Right lung (tissue), 10 donors: ENCODE measurements around the gene LYPD6. TPM values are rescaled to one million over a fixed set of nuclear protein-coding genes. Genes with fewer than 3 reads are reported as not detected.
"Not testable (repeated sequence)": the region's sequence is repeated elsewhere in the genome, so short reads cannot be mapped to it uniquely, and the experiment has no call there.

Experiments
- DNase-seq, 2 donors: peaks; one replicate each; pipeline ENCODE4 v3.0.0-alpha.2; 2013
- long read RNA-seq, 8 donors: transcript quantifications; one replicate each; lab custom pipeline, GENCODE V29; 2026
- polyA plus RNA-seq, 5 donors: library from polyadenylated mRNA; unstranded; fragments of 120-200 nt; gene quantifications; one replicate each; pipeline versions ENCODE4 v1.2.1 to v1.2.3, GENCODE V29; 2013; ENCODE audit warnings: inconsistent platforms in 1 of 5, low replicate concordance in 1 of 5; ENCODE audit not compliant: insufficient read length in 5 of 5, insufficient read depth in 1 of 5

LYPD6 gene, protein sequence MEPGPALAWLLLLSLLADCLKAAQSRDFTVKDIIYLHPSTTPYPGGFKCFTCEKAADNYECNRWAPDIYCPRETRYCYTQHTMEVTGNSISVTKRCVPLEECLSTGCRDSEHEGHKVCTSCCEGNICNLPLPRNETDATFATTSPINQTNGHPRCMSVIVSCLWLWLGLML
- polyA plus RNA-seq, result 10 to 100 TPM; 11.9 to 20.5 (median 16.9) TPM
- long read RNA-seq, donor 1, full-length matches to known transcripts, result 7 of 12 reads
- long read RNA-seq, donor 1, partial matches to known transcripts, result 5 of 12 reads
- long read RNA-seq, donor 1, other reads (novel, unspliced or antisense), result 0 of 12 reads
- long read RNA-seq, donor 2, full-length matches to known transcripts, result 5 of 10 reads
- long read RNA-seq, donor 2, partial matches to known transcripts, result 5 of 10 reads
- long read RNA-seq, donor 2, other reads (novel, unspliced or antisense), result 0 of 10 reads
- long read RNA-seq, donor 3, full-length matches to known transcripts, result 2 of 2 reads
- long read RNA-seq, donor 3, partial matches to known transcripts, result 0 of 2 reads
- long read RNA-seq, donor 3, other reads (novel, unspliced or antisense), result 0 of 2 reads
- long read RNA-seq, donor 4, full-length matches to known transcripts, result 4 of 4 reads
- long read RNA-seq, donor 4, partial matches to known transcripts, result 0 of 4 reads
- long read RNA-seq, donor 4, other reads (novel, unspliced or antisense), result 0 of 4 reads
- long read RNA-seq, donor 5, full-length matches to known transcripts, result 4 of 4 reads
- long read RNA-seq, donor 5, partial matches to known transcripts, result 0 of 4 reads
- long read RNA-seq, donor 5, other reads (novel, unspliced or antisense), result 0 of 4 reads
- long read RNA-seq, donor 6, full-length matches to known transcripts, result 4 of 4 reads
- long read RNA-seq, donor 6, partial matches to known transcripts, result 0 of 4 reads
- long read RNA-seq, donor 6, other reads (novel, unspliced or antisense), result 0 of 4 reads
- long read RNA-seq, donor 7, full-length matches to known transcripts, result 5 of 14 reads
- long read RNA-seq, donor 7, partial matches to known transcripts, result 9 of 14 reads
- long read RNA-seq, donor 7, other reads (novel, unspliced or antisense), result 0 of 14 reads
- long read RNA-seq, donor 8, full-length matches to known transcripts, result 2 of 2 reads
- long read RNA-seq, donor 8, partial matches to known transcripts, result 0 of 2 reads
- long read RNA-seq, donor 8, other reads (novel, unspliced or antisense), result 0 of 2 reads

GRCh38 chr2:149330127-149331022 lies at the start of gene LYPD6:
Gene LYPD6 (plus strand): TSS chr2:149330587. CDS start chr2:149437709, 107,122 bp downstream.
- peak; percentile 82 to 85 for DNase-seq

GRCh38 chr2:149281441-149281840 lies 48.9 kb upstream of the LYPD6 start:
- DNase-seq, result no peak

- no peak for DNase-seq
These were observed 39.7 kb upstream of the LYPD6 start for GRCh38 chr2:149290662-149291061.

DNA sequence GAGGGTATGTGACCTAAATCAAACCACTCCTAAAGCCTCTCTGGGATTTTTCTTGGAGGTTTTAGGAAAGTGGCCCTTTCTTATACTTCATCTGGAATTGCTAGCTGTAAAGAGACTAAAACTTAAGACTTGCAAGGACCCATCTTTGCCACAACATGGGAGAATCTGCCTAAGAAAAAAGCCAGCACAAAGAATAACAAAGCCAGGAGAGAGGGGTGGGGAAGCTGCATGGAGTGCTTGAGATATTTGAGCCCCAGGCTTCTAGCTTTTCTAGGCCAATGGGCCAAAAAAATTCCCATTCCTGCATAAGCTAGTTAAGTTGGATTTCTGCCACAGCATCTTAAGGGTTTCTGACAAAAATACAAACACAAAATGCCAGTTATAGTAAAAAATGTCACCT lies 38.5 kb upstream of the LYPD6 start:
- DNase-seq, result no peak

DNA sequence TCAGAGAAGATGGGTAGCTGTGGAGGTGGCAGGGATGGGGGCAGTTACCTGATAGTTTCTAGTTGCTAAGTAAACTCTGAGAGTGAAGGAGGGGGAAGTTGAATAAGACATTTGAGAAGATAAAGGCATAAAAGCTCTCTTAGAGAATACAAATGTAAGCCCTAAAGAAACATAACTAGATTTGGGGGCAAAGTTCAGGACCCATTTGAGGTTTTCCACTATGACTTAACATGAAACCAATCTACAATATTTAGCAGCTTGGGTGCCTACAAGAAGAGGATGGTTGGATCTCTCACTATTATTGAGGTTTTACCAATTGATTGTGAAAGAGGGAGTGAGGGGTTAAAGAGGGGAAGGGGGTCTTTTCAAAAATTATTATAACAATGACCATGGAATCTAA lies 34.4 kb upstream of the LYPD6 start:
- no peak for DNase-seq

GRCh38 chr2:149307014-149307413 lies 23.4 kb upstream of the LYPD6 start:
- DNase-seq, result no peak

DNA sequence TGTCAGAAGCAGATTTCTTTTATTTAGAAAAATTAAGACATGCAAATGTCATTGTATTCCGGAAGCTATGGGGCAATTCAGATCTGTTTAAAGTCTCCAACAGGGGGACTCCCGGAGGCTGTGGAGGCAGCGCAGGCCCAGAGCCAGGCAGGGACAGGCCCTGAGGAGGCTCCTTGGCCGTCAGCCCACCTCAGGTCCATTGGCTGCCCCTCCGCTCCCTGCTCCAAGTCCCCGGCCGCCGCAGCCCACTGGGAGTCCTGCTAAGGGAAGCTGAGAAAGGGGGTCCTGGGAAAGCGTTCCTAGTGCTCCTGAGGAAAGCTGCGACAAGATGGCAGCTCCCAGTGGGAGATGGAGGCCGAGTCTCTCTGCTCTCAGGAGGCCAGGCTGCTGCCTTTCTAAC lies 20.0 kb upstream of the LYPD6 start:
- DNase-seq, result no peak

DNA sequence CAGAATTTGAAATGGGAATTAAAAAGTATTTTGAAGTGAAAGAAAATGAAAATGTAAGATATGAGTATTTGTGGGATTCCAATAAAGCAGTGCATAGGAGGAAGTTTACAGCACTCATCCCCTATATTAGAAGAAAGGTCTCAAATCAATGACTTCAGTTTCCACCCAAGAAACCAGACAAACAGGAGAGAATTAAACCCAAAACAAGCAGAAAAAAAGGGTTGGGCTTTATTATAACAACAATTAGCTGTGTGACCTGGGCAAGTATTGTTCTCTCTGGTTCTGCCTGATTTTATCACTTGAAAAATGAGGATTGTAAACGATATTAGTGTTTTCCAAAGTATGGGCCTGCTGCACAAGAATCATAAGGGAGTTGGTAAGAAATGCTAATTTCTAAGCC lies 18.3 kb upstream of the LYPD6 start:
- no peak for DNase-seq

GRCh38 chr2:149313512-149313972 lies 16.8 kb upstream of the LYPD6 start:
- DNase-seq, result peak; percentile 61 to 64

DNA sequence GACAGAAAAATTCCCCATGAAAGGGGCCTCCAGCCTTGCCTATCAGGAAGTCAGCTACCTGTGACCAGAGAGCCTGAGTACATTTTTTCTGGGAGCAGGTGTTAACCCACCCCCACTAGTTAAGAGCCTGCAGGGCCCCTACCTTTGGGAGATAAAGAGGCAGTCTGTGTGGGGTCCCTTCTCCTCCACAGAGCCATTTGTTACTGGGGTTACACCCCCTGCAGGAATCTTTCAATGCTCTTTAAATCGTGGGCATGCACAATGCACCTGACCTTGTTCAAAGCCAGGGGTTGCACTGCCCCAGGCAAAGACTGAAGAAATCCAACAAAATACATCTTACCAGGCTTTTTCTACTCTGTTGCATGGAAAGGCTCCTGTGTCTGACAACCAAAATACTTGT lies 15.7 kb upstream of the LYPD6 start:
- no peak for DNase-seq

GRCh38 chr2:149315461-149315860 lies 14.9 kb upstream of the LYPD6 start:
- no peak for DNase-seq

DNA sequence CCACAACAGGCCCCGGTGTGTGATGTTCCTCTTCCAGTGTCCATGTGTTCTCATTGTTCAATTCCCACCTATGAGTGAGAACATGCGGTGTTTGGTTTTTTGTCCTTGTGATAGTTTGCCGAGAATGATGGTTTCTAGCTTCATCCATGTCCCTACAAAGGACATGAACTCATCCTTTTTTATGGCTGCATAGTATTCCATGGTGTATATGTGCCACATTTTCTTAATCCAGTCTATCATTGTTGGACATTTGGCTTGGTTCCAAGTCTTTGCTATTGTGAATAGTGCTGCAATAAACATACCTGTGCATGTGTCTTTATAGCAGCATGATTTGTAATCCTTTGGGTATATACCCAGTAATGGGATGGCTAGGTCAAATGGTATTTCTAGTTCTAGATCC lies 11.8 kb upstream of the LYPD6 start:
- DNase-seq, result not testable (repeated sequence)

- no peak for DNase-seq
These were observed 10.0 kb upstream of the LYPD6 start for GRCh38 chr2:149320362-149320761.

- no peak for DNase-seq
These were observed 1.3 kb upstream of the LYPD6 start for GRCh38 chr2:149329068-149329467.

DNA sequence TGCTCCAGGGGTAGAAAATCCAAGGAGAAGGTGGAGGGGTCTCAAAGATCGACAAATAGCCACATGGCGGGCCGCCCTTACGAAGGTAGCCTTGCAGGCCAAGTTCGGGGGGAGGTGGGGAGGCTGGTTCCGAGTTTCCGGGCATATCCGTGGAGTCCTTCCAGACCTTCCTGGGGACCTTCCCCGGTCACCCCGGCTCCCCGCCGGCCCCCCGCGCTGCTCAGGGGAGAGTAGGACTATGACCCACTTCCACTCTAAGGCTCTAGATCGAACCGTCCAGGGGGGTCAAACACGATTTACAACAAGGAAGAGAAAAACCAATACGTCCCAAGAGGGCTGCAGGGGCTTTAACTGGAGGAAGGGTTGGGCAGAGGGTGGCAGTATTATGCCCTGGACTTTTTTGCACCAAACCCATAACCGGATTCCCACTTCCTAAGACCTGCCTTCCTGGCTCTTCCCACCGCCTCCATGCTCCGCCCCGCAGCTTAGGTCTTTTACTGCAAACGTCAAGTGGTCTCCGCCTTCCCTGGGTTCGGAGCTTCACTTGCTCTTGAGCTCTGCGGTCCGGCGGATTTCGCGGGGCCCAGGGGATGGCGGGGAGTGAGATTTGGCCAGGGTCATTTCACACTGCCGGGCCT lies 779 bp upstream of the LYPD6 start:
- peak in 1 of 2 donors; percentile 48 for DNase-seq

DNA sequence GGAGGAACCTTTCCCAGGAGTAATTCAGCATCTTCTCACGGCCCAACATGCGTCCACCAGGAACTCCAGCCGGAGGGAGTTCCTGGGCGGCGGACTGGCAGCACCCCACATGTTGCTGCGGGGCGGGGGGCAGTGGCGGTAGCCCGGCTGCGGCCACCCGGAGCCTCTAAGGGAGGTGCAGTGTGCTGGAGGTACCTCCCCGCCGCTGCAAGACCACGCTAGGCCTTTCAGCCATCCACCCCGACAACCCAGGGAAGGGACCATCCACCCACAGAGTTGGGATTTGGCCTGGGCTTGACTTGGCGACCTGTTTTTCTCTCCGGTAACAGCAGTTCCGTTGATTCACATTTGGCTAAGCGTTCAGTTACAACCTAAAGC lies 625 bp downstream of the LYPD6 start:
- DNase-seq, result peak; percentile 13

DNA sequence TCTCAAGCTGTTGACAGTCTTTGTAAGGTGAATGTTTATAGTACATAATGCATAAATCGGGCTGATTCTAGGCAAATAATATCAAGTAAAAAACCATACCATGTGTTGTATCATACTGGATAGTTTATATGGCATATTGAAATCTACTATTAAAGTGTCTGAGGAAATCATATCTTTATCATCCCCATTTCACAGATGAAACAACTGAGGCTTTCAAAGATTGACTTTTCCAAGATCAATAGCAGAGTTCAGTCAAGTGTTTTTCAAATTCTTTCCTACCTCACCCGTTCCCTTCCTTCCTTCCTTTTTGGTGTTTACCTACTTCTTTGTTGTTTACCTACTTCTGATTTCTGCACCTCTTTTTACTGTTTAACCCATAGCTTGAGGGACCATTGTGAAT lies 2.0 kb downstream of the LYPD6 start:
- no peak for DNase-seq

DNA sequence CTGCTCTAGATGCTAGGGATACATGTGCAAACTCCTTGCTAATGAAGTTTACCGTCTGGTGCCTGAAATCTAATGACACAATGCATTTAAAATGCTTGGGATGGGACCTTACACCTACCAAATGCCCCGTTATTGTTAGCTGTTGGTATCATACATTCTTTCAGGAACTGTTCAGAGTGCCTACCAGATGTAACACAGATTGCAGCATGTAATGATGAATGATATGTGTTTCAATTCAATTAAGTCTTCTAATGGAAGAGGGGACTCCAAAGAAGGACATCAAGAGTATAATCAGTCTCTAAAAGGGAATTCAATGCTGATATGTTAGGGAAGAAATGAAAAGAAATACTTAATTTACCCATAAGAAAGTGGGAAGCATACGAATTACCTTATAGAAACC lies 3.2 kb downstream of the LYPD6 start:
- no peak for DNase-seq

- DNase-seq, result no peak
These were observed 3.8 kb downstream of the LYPD6 start for GRCh38 chr2:149334156-149334555.

- DNase-seq, result no peak
These were observed 8.9 kb downstream of the LYPD6 start for GRCh38 chr2:149339324-149339723.
